Measurements from ENCODE around the gene TRAF4. TPM values are rescaled to one million over a fixed set of nuclear protein-coding genes. Genes with fewer than 3 reads are reported as not detected.
A peak's percentile ranks its signal among the peaks of the same experiment; 100 is the strongest.

The TRAF4 gene
- total RNA-seq, 4 donors from 2014 or later, result 18.4 to 42.8 (median 30.0) TPM

DNA sequence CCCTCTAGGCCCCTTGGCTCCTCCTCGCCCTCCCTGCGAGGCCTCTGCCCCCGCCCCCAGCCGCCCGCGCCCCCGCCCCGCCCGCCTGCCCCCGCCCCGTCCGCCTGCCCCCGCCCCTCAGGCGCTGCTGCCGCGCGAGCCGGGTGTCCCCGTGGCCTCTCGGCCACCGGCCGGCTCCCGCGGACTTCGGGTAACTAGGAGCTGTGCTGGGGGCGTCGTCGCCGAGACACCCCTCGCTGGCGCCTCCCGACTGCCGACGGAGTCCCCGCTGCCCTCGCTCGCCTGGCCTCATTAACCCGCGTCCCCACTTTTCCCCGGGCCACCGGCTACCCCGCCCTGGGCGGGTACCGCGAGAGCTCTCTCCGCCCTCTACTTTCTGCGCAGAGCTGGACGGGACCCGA is 17.6 kb upstream of the TRAF4 start, which contains the start of gene TLCD1:
Gene TLCD1, minus strand, starts transcription at position 8 of the 401 bp plus-strand sequence. CDS start 136 bp downstream, outside the sequence.
- Histone ChIP-seq H3K36me3 (peaks cover 6 to 37% (median 19%) of the 10 kb centered on the region in 3 donors), H3K27ac (peak within 1 kb of the TSS; percentile 26 to 100 (median 94)), H3K4me1 (peaks cover 0 to 63% (median 33%) of the 10 kb centered on the region in 4 donors), H3K9me3 (no peaks in the 10 kb centered on the region), H3K4me3 (peak within 1 kb of the TSS; percentile 41 to 85 (median 68)), H3K27me3 (no peaks in the 10 kb centered on the region)
- DNase-seq (ENCODE audit: low spot score in 2 of 2), result peak in 1 of 2 donors; percentile 31
- TF ChIP-seq, protein P1, sequence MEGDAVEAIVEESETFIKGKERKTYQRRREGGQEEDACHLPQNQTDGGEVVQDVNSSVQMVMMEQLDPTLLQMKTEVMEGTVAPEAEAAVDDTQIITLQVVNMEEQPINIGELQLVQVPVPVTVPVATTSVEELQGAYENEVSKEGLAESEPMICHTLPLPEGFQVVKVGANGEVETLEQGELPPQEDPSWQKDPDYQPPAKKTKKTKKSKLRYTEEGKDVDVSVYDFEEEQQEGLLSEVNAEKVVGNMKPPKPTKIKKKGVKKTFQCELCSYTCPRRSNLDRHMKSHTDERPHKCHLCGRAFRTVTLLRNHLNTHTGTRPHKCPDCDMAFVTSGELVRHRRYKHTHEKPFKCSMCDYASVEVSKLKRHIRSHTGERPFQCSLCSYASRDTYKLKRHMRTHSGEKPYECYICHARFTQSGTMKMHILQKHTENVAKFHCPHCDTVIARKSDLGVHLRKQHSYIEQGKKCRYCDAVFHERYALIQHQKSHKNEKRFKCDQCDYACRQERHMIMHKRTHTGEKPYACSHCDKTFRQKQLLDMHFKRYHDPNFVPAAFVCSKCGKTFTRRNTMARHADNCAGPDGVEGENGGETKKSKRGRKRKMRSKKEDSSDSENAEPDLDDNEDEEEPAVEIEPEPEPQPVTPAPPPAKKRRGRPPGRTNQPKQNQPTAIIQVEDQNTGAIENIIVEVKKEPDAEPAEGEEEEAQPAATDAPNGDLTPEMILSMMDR (IDR thresholded peaks at IDR 0.05), result no peak
- TF ChIP-seq POLR2A (IDR thresholded peaks at IDR 0.05) (no peak), EP300 (IDR thresholded peaks at IDR 0.05) (no peak)
- 0 to 1% methylated on average over 4 to 24 of the region's 49 CpGs for WGBS, 2 donors

DNA sequence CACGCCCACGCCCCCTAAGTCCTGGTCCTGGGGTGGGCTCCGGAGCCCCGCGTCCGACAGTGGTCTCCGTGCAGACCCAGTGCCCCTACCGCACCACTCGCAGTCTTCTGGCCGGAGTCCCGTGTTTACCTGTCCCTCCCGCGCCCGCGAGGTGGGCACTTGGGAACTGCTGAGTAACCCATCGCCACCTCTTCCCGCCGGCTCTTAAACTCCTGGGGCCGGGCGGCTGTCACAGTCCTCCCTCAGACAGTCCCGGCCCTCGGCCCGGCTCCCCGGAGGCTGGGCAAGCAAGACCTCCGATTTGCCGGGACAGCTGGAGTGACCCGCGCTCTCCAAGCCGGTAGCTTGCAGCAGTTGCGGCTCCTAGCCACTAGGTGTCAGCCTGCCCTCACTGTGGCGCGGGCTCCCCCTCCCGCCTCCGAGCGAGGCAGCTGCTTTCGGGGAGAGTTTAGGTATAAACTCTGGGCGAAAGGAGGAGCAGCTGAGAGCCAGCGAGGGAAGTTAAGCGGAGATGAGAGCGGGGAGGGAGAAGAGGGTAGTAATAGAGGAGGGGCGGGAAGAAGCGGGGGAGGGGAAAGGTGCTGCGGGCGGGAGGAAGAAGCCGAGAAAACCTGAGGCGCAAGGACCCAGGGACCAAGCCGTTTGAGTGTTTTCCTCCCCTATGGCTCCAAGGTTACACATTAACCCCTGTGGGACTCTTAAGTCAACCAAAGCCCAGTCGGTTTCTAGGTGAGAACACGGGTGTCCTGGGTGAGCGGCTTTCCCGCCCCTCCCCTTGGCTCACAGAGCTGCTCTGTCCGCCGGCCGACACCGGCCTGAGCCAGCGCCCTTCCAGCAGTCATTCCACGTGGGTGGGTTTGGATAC is 17.0 kb upstream of the TRAF4 start:
- peak in 1 of 2 donors; percentile 1 for TF ChIP-seq POLR2A (IDR thresholded peaks at IDR 0.05)
- peak in 1 of 2 donors; percentile 73 for TF ChIP-seq EP300 (IDR thresholded peaks at IDR 0.05)
- TF ChIP-seq, protein P1 (IDR thresholded peaks at IDR 0.05), result peak; percentile 99 to 100 (median 100)
- WGBS, 2 donors, result 0 to 1% methylated on average over 50 to 52 of the region's 57 CpGs

DNA sequence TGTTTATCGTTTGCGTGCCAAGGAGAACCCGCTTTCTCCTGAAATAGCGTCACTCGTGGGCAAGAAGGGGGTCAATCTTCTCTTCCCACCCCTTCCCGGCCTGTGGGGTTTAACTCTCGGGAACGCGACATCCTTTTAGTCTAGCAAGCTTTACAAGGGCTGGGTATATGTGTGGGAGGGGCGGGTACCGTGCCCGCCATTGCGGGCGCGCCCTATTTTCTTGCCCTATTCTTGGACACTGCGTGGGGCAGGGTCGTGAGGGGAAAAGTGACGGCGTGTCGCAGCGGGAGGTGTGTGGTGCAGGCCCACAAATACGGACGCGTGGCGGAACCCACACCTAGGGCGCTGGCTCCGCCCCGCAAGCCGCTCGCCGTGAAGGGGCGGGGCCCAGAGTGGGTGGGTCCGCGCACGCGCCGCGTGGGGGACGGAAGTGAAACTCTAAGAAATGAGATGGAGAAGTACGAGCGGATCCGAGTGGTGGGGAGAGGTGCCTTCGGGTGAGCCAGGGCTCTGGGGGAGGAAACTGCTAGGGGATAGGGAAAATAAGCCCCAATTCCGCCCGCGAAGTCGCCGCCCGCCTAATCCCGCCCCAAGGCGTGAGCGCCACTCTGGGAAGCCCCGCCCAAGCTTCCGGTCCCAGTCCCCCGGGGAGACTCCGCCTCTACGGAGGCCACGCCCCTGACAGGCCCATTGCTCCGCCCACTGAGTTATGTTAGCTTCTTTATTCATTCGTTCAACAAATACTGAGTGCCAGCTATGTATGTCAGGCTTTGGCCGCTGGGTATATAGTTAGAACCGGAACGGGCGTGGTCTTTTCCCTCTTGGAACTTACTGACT is 15.2 kb upstream of the TRAF4 start, which contains the start of gene NEK8:
Gene NEK8, plus strand, starts transcription at position 425 of the 837 bp plus-strand sequence. Its CDS starts 26 bp downstream, at position 451.
- Histone ChIP-seq H3K4me1 (peaks cover 0 to 47% (median 22%) of the 10 kb centered on the region in 4 donors), H3K27ac (peak within 1 kb of the TSS; percentile 91 to 100 (median 96)), H3K9me3 (no peaks in the 10 kb centered on the region), H3K36me3 (peaks cover 0 to 13% (median 7%) of the 10 kb centered on the region in 3 donors), H3K4me3 (peak within 1 kb of the TSS; percentile 41 to 85 (median 68)), H3K27me3 (no peaks in the 10 kb centered on the region)
- peak; percentile 96 to 99 for DNase-seq (ENCODE audit: low spot score in 2 of 2)
- WGBS, 2 donors, result 1% methylated on average over 61 to 63 of the region's 64 CpGs
- peak; percentile 82 to 93 for TF ChIP-seq EP300 (IDR thresholded peaks at IDR 0.05)
- TF ChIP-seq POLR2A (IDR thresholded peaks at IDR 0.05), result peak; percentile 79 to 85
- TF ChIP-seq, protein P1 (IDR thresholded peaks at IDR 0.05), result peak in 2 of 5 experiments; percentile 20 to 32

More for the DNA sequence above, 17.0 kb upstream of the TRAF4 start:
- DNase-seq (ENCODE audit: low spot score in 2 of 2), result peak; percentile 92 to 94
- Histone ChIP-seq H3K4me1 (peaks cover 0 to 57% (median 27%) of the 10 kb centered on the region in 4 donors), H3K9me3 (no peaks in the 10 kb centered on the region), H3K4me3 (peak overlapping the region; percentile 41 to 85 (median 68)), H3K27me3 (no peaks in the 10 kb centered on the region), H3K27ac (peak overlapping the region; percentile 26 to 100 (median 94)), H3K36me3 (peaks cover 6 to 30% (median 19%) of the 10 kb centered on the region in 3 donors)

DNA sequence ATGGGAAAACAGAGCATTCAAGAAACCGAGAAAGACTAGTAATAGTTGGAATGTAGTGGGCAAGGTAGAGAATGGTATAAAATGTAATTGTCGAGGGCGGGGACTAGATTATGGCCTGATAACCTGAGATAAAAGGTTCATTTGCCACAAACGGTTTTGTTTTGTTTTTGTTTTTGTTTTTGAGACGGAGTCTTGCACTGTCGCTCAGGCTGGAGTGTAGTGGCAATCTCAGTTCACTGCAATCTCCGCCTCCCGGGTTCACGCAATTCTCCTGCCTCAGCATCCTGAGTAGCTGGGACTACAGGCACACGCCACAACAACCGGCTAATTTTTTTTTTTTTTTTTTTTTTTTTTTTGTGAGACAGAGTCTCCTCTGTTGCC is 13.9 kb upstream of the TRAF4 start:
- H3K27me3 ChIP-seq, result no peaks in the 10 kb centered on the region
- no peak for TF ChIP-seq POLR2A (IDR thresholded peaks at IDR 0.05)
- no peak for TF ChIP-seq EP300 (IDR thresholded peaks at IDR 0.05)
- TF ChIP-seq, protein P1 (IDR thresholded peaks at IDR 0.05), result no peak
- no peak overlapping the region for H3K4me3 ChIP-seq
- H3K36me3 ChIP-seq, result no peaks in the 10 kb centered on the region
- H3K4me1 ChIP-seq, result peaks cover 0 to 39% (median 22%) of the 10 kb centered on the region in 4 donors
- DNase-seq (ENCODE audit: low spot score in 2 of 2), result no peak
- no peaks in the 10 kb centered on the region for H3K9me3 ChIP-seq
- WGBS, 2 donors, result 77 to 78% methylated on average over 11 of the region's 11 CpGs
- peak overlapping the region in 1 of 4 donors; percentile 97 for H3K27ac ChIP-seq
